ENCODE measurements around the gene NHERF2. TPM values are rescaled to one million over a fixed set of nuclear protein-coding genes. Genes with fewer than 3 reads are reported as not detected.

NHERF2 gene
- total and polyA plus RNA-seq, 9 of the 15 experiments (the other 6 are each of a cell fraction or from before 2014, with no cell fraction given), result 0.15 to 42.0 (median 12.5) TPM

DNA sequence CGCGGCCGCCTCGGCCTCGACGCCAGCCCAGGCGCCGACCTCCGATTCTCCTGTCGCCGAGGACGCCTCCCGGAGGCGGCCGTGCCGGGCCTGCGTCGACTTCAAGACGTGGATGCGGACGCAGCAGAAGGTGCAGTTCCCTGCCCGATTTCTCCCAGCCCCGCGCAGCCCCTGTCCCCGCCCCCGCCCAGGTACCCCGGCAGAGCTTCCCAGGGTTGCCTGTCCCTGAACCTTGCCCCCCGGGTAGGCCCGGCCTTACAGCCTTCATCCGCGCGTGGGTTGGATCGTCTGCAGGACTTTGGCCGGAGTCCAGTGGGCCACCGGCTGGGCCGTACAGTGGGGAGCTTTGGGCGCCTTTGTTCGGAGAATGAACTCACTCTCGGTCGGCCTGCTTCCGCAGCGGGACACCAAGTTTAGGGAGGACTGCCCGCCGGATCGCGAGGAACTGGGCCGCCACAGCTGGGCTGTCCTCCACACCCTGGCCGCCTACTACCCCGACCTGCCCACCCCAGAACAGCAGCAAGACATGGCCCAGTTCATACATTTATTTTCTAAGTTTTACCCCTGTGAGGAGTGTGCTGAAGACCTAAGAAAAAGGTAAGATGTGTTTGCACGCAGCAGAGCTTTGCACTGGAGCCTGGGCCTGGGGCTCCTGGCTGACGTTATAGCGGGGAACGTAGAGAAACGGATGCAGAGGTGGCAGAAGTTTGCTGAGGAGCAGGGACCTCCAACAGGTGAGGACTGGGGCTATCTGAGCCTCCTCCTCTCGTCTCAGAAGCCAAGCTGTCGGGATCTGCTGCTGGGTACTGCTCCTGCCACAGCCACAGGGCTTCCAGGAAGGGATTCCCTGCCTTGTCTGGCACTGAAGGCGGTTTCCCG, 42.1 kb upstream of the NHERF2 start (continued):
- TF ChIP-seq NUFIP1 (IDR thresholded peaks at IDR 0.05; ENCODE audit: partially characterized antibody) (no peak), NFATC3 (IDR thresholded peaks at IDR 0.05) (no peak), COPS2 (conservative IDR thresholded peaks at IDR 0.05) (no peak), L3MBTL2 (IDR thresholded peaks at IDR 0.05) (no peak; the same call in 1 of the 2 replicates), HNRNPK (IDR thresholded peaks at IDR 0.05; ENCODE audit: low read depth, low read length, poor library complexity, severe bottlenecking) (no peak), ZNF644 (tag; IDR thresholded peaks at IDR 0.05; ENCODE audit: low read depth) (0 out of 2 replicates have a peak, but pooled peaks have one; percentile 7), KLF10 (CRISPR knock-in tag; IDR thresholded peaks at IDR 0.05) (no peak), FUS (optimal IDR thresholded peaks at IDR 0.05; ENCODE audit: low read depth, low read length) (no peak), PRMT5 (CRISPR knock-in tag; IDR thresholded peaks at IDR 0.05) (no peak), RBM25 (IDR thresholded peaks at IDR 0.05; ENCODE audit: low read depth, low read length, severe bottlenecking) (no peak), HEY1 (CRISPR knock-in tag; IDR thresholded peaks at IDR 0.05; ENCODE audit: borderline replicate concordance) (no peak), ZNF766 (CRISPR knock-in tag; conservative IDR thresholded peaks at IDR 0.05) (no peak), NCOA6 (IDR thresholded peaks at IDR 0.05) (no peak), MIER1 (IDR thresholded peaks at IDR 0.05; ENCODE audit: low read depth) (no peak), TRIM28 (IDR thresholded peaks at IDR 0.05) (no peak), BRD9 (IDR thresholded peaks at IDR 0.05; ENCODE audit: low read depth, partially characterized antibody) (no peak), POLR2AphosphoS5 (IDR thresholded peaks at IDR 0.05; ENCODE audit: control insufficient read depth, insufficient read depth, low read depth, low read length) (no peak), E2F3 (CRISPR knock-in tag; IDR thresholded peaks at IDR 0.05) (no peak), MED1 (CRISPR knock-in tag; IDR thresholded peaks at IDR 0.05; ENCODE audit: borderline replicate concordance) (0 out of 2 replicates have a peak, but pooled peaks have one; percentile 35)
- TF ChIP-seq, protein P1, sequence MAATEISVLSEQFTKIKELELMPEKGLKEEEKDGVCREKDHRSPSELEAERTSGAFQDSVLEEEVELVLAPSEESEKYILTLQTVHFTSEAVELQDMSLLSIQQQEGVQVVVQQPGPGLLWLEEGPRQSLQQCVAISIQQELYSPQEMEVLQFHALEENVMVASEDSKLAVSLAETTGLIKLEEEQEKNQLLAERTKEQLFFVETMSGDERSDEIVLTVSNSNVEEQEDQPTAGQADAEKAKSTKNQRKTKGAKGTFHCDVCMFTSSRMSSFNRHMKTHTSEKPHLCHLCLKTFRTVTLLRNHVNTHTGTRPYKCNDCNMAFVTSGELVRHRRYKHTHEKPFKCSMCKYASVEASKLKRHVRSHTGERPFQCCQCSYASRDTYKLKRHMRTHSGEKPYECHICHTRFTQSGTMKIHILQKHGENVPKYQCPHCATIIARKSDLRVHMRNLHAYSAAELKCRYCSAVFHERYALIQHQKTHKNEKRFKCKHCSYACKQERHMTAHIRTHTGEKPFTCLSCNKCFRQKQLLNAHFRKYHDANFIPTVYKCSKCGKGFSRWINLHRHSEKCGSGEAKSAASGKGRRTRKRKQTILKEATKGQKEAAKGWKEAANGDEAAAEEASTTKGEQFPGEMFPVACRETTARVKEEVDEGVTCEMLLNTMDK (IDR thresholded peaks at IDR 0.05; ENCODE audit: borderline replicate concordance, insufficient read depth, low read depth, low read length, poor library complexity, severe bottlenecking), result peak; percentile 16
- TF ChIP-seq, protein P2, sequence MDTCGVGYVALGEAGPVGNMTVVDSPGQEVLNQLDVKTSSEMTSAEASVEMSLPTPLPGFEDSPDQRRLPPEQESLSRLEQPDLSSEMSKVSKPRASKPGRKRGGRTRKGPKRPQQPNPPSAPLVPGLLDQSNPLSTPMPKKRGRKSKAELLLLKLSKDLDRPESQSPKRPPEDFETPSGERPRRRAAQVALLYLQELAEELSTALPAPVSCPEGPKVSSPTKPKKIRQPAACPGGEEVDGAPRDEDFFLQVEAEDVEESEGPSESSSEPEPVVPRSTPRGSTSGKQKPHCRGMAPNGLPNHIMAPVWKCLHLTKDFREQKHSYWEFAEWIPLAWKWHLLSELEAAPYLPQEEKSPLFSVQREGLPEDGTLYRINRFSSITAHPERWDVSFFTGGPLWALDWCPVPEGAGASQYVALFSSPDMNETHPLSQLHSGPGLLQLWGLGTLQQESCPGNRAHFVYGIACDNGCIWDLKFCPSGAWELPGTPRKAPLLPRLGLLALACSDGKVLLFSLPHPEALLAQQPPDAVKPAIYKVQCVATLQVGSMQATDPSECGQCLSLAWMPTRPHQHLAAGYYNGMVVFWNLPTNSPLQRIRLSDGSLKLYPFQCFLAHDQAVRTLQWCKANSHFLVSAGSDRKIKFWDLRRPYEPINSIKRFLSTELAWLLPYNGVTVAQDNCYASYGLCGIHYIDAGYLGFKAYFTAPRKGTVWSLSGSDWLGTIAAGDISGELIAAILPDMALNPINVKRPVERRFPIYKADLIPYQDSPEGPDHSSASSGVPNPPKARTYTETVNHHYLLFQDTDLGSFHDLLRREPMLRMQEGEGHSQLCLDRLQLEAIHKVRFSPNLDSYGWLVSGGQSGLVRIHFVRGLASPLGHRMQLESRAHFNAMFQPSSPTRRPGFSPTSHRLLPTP (IDR thresholded peaks at IDR 0.05; ENCODE audit: borderline replicate concordance, extremely low read depth, insufficient read length), result no peak
- TF ChIP-seq, protein P3, sequence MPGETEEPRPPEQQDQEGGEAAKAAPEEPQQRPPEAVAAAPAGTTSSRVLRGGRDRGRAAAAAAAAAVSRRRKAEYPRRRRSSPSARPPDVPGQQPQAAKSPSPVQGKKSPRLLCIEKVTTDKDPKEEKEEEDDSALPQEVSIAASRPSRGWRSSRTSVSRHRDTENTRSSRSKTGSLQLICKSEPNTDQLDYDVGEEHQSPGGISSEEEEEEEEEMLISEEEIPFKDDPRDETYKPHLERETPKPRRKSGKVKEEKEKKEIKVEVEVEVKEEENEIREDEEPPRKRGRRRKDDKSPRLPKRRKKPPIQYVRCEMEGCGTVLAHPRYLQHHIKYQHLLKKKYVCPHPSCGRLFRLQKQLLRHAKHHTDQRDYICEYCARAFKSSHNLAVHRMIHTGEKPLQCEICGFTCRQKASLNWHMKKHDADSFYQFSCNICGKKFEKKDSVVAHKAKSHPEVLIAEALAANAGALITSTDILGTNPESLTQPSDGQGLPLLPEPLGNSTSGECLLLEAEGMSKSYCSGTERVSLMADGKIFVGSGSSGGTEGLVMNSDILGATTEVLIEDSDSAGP (CRISPR knock-in tag; IDR thresholded peaks at IDR 0.05), result no peak

All from K562 (cell line).